ENCODE data around the gene CORO7.

Gene CORO7

GRCh38 chr16:4317532-4318450 is 98.6 kb downstream of the CORO7 start:
- no peak for DNase-seq

DNA sequence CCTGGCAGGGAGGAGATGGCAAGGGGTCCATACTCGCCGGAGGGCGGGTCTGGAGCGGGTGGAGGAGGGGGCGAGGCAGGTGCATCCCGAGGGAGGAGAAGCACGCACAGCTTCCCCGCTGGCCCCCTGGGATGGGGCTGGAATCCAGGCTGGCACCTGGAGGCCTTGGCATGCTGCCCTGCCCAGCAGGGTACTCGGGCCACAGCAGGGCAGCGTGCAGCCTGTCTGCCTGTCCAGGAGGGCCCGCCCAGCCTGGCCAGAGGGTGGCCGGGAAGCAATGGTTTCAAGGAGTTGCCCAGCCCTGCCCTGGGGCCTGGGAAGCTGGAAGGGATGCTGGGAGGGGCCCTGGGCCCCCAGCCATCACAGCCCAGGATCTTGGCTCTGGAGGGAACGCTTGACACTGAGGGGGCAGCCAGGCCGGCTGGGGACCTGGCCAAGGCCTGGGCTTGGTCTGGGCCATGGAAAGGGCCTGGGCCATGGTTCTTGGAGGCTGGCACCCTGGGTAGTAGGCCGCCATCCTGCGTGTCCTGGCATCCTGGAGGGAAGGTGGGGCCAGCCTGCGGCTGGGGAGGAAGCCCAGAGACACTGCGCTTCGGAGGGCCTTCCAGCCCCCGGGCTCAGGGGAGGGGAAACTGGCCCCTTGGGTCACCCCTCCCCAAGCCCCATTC is 99.4 kb downstream of the CORO7 start:
- DNase-seq, result no peak

GRCh38 chr16:4316108-4316863 is 100.1 kb downstream of the CORO7 start:
- DNase-seq, result no peak

- DNase-seq, result peak; percentile 34
These were observed 100.9 kb downstream of the CORO7 start, which contains the start of gene GLIS2 for GRCh38 chr16:4315186-4316107. TSS of gene GLIS2 (plus strand) at chr16:4316067. CDS start at chr16:4332281, 16,214 bp downstream.

- DNase-seq, result peak; percentile 44
These were observed 101.7 kb downstream of the CORO7 start for GRCh38 chr16:4314532-4315185.

GRCh38 chr16:4313563-4314531 is 102.5 kb downstream of the CORO7 start:
- DNase-seq, result peak; percentile 40

DNA sequence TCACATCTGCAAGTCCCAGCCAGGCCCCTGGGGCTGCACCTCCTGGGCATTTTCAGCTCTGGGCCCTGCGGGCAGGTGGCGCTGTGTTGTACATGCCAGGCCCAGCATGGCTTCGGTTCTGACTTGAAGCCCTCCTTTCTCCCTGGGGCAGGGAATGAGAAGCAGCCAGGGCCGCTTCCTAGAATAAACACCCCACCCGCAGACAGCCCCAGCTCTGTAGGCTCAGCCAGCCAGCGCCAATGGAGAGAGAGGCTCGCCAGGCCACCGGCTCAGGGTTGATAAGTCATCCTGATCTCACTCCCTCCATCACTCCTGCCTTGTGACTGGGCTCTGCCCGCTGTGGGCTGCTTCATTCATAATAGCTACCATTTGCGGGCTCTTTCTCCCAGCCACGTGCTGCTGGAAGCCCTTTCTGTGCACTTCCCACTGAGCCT is 106.5 kb downstream of the CORO7 start:
- peak; percentile 68 for DNase-seq

DNA sequence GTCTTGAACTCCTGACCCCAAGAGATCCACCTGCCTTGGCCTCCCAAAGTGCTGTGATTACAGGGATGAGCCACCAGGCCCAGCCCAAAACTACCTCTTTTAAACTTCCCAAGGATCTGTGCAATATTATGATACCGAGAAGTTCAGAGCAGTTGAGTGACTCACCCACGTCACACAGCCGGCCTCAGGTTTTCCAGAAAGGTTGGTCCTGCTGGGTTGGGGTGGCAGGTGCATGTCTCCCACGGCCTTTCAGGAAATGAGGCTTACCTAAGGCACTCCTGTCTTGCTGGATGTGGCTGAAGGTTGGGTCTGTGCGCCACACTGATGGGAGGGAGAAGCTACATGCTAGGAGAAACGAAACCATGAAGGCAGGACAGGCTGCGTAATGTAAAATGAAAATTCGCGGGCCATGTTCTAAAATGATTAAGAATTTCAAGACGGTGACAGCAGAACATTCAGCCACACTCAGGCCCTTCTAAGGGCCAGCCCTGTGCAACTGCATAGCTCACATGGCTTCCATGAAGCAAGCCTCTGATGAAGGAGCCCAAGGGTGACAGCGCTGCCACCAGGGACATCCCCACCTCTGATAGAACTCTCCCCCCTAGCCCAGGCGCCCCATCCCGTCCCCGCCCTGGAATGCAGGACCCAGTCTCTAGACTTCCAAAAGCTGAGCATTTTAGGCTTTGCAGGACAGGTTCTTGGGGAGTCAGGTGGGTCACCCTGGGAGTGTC is 107.1 kb downstream of the CORO7 start:
- no peak for DNase-seq

- DNase-seq, result peak; percentile 96
These were observed 109.0 kb downstream of the CORO7 start for GRCh38 chr16:4307215-4308037.

DNA sequence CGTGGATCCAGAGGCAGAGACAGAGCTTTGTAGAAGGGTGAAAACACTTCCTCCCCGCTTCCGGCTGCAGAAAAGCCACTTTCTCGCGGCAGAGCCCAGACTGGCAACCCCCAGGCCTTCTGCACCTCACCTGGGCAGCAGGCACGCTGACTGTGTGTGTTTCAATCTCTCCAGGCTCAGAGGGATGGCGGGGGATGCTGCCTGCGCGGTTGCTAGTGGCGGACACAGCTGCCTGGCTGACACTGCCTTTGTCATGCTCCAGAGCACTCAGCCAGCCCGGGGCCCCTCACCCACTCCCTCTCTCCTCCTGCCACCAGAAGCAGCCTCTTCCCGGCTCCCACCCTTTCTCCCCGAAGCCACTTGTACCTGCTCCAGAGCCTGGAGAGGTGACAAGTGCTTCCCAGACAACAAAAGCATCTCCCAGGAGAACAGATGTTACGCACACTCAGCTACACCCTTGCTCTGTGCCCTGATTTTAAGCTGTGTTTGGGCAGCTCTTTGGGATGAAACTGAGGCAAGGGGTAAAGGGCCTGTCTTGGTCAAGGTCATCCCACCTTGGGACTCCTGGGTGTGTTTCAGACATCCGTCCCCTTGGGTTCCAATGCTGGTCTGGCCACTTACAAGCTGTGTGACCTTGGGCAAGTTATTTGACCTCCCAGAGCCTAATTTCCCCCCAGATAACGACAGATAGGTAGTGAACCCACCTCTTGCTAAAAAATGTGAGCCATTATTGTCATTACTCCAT is 109.8 kb downstream of the CORO7 start:
- DNase-seq, result peak; percentile 49

Data from stimulated activated CD4-positive, alpha-beta T cell treated with anti-CD3 and anti-CD28 coated beads, Interleukin-15, amount 100 ng/mL, for 24 hours (primary cell).